ENCODE results near the gene GNB5.
"Not testable (repeated sequence)": the region's sequence is repeated elsewhere in the genome, so short reads cannot be mapped to it uniquely, and the experiment has no call there.

The GNB5 gene

DNA sequence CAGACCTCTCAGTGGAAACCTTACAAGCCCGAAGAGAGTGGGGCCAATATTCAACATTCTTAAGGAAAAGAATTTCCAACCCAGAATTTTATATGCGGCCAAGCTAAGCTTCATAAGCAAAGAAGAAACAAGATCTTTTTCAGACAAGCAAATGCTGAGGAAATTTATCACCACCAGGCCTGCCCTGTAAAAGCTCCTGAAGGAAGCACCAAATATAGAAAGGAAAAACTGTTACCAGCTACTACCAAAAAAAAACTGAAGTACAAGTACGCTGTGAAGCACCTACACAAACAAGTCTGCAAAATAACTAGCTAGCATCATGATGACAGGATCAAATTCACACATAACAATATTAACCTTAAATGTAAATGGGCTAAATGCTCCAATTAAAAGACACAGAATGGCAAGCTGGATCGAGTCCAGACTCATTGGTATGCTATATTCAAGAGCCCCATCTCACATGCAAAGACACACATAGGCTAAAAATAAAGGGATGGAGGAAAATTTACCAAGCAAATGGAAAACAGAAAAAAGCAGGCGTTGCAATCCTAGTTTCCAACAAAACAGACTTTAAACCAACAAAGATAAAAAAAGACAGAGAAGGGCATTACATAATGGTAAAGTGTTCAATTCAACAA lies 25.6 kb downstream of the GNB5 start:
- not testable (repeated sequence) for DNase-seq (ENCODE audit: low spot score)

GRCh38 chr15:52164631-52165265 lies 26.4 kb downstream of the GNB5 start:
- no peak for DNase-seq (ENCODE audit: low spot score)

- peak; percentile 14 for DNase-seq (ENCODE audit: low spot score)
These were observed 27.6 kb downstream of the GNB5 start for GRCh38 chr15:52163321-52164190.

DNA sequence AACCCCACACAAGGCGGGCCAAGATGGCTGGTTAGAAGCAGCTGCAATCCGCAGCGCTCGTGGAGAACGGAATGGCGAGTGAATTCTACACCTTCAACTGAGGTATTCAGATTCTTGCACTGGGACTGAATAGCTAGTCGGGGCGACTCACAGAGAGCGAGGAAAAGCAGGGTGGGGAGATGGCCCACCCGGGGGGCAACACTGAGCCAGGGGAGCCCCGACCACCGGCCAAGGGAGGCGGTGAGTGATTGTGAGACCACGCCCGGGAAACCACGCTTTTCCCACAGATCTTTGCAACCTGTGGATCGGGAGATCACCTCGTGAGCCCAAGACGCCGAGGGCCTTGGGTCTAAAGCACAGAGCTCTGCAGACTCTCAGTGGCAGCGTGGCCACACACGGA lies 28.3 kb downstream of the GNB5 start:
- DNase-seq (ENCODE audit: low spot score): no peak

DNA sequence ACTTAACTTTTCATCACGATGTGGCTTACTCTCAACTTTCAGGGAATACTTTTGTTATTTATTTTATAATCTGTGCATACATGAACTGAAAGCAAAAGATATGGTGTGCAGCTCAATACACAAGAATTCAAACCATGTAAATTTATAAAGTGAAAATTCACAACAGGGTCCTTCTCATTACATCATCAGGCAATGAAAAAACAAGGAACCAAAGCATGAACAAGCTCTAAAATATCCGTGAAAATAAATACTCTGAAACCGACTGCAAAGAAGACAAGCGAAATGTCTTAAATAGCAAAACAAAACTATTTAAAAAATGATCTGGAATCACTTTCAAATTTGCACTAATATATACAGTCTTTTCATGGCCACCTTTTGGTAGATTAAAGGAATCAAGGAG lies 28.9 kb downstream of the GNB5 start:
- DNase-seq (ENCODE audit: low spot score): no peak

DNA sequence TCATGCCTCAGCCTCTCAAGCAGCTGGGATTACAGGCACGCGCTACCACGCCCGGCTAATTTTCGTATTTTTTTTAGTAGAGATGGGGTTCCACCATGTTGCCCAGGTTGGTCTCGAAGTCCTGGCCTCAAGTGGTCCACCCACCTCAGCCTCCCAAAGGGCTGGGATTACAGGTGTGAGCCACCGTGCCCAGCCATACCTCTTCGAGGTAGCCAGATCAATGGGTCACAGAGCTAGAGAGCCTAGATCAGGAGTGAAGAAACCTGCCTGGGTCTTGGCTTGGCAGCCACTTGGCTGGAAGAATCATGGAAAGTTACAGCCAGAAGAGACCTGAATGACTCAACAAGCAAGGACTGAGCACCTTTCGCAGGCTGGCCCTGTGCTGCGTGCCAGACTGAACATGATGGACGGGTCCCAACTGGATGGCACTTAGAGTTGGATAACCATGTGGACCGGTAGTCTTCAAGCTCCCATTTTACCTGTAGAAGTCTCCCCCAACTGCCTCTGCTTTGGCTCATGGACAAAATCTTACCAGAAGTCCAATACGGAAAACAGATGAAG lies 29.7 kb downstream of the GNB5 start:
- DNase-seq (ENCODE audit: low spot score): no peak

DNA sequence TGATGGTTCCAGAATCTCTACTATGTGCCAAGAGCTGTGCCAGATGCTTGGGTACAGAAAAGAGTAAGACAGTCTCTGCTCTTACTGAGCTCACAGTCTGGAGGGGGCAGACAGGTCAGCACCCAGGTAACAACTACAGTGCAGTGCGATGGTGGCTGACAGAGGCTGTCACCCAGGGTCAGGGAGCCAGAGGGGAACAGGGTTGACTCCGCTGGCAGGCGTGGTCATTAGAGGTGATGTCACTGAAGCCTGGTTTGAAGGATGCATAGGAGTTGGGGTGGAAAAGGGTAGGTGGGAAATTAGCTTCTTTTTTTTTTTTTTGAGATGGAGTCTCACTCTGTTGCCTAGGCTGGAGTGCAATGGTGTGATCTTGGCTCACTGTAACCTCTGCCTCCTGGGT lies 31.5 kb downstream of the GNB5 start:
- no peak for DNase-seq (ENCODE audit: low spot score)

DNA sequence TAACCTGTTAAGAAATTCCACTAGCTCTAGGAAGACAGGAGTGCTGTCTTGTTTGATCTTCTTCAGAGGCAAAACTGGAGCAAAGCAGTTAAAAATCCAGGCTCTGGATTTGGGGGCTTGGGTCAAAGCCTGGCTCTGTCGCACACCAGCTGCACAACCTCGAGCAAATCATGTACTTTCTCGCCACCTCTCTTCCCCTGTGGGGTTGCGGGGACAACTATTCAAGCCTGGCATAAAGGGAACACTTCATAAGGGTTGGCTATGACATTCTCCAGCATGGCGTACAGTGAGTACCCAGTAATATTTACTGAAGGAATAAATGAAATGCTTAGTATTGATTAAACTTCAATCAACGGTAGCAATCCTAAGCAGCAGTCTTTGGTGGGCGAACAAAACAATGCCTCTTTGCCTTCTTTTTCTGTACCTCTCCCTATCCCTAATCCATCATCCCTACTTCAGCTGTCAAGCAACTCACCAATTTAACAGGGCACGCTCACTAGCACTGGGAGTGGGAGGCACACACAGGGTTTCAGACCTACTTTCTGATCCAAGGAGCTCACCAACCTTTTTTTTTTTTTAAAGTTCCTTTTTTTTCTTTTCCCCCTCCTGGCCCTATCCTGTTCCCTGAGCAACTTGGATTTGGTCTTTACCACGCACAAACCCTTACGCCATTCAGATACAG lies 33.0 kb downstream of the GNB5 start:
- no peak for DNase-seq (ENCODE audit: low spot score)

- no peak for DNase-seq (ENCODE audit: low spot score)
These were observed 35.3 kb downstream of the GNB5 start for GRCh38 chr15:52155878-52156277.

- DNase-seq (ENCODE audit: low spot score): no peak
These were observed 36.0 kb downstream of the GNB5 start for GRCh38 chr15:52154896-52155865.

- no peak for DNase-seq (ENCODE audit: low spot score)
These were observed 37.0 kb downstream of the GNB5 start for GRCh38 chr15:52153900-52154895.

DNA sequence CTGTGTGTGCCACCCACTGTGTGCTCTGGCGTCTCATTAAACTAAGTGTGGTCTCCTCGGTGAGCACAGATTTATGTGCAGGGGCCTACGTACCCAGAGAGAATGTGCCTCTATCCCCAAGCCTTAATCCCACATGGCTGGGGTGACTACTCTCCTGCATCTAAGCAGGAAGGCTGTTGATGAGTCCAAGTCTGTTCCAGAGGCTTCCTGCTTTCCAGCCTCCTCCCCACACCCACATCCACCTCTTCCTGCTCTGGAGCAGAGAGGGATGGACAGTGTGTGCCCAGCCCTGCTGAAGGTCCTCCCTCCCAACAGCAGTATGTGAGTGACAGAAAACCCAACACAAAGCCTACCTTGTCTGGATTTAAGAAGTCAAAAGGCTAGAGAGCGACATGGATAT lies 39.8 kb downstream of the GNB5 start:
- no peak for DNase-seq (ENCODE audit: low spot score)

DNA sequence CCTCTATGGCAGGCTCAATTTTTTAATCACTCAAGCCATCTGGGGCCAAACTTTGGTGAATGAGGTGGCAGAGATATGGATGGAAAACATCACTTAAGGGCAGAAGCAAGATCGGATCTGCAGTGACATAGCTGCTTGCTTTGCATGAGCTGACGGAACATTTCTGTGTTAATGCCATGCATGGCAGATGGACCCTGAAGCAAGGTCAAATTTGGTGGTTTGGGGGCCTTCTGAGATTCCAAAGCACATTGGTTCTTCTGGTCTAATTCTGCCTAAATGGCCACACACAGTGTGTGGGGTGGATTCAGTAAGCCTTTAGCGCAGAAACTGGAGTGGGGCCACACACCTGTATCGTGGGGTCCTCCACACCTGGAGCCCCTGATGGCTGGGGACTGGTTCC lies 40.3 kb downstream of the GNB5 start:
- DNase-seq (ENCODE audit: low spot score): no peak

- DNase-seq (ENCODE audit: low spot score): no peak
These were observed 41.0 kb downstream of the GNB5 start for GRCh38 chr15:52150043-52150825.

- DNase-seq (ENCODE audit: low spot score): no peak
These were observed 42.8 kb downstream of the GNB5 start for GRCh38 chr15:52148403-52148802.

- no peak for DNase-seq (ENCODE audit: low spot score)
These were observed 44.4 kb downstream of the GNB5 start for GRCh38 chr15:52146776-52147175.

- DNase-seq (ENCODE audit: low spot score): no peak
These were observed 44.9 kb downstream of the GNB5 start for GRCh38 chr15:52146261-52146660.

DNA sequence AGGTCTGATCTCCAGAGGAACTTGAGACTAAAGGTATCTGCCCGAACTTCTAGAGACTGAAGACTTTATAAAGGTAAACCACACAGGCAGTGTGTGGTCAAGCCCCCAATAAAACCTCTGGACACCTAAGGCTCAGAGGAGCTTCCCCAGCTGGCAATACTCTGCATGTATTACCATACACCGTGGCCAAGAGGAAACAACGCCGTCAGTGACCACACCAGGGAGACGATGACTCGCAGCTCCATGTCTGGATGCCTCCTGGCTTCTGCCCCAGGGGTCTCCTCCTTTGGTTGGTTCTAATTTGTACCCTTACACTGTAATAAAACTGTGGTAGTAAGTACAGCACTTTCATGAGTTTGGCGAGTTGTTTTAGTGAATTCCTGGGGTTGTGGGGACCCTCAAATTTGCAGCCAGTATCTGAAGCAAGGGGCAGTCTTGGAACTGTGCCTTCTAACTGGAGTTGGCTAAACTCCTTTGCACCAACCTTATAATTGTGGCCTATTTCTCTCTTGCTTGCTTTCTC lies 46.5 kb downstream of the GNB5 start:
- DNase-seq (ENCODE audit: low spot score): no peak

- DNase-seq (ENCODE audit: low spot score): no peak
These were observed 47.3 kb downstream of the GNB5 start for GRCh38 chr15:52143873-52144272.

All from CD4-positive, alpha-beta T cell treated with Interleukin-15 for 4 hours (primary cell).